NOMO-1 treated with DMSO at 0.1 percent for 48 hours (cell line): ENCODE measurements around the gene ZC3H7B.

ENCODE experiments used
- DNase-seq: peaks from one replicate; lab custom pipeline; 2025; ENCODE audit not compliant: unreplicated experiment; lab: John Stamatoyannopoulos, UW

ZC3H7B gene

GRCh38 chr22:41324821-41325528 lies 23.6 kb downstream of the ZC3H7B start:
- DNase-seq: no peak

- no peak for DNase-seq
Measured at GRCh38 chr22:41327124-41327523, 25.8 kb downstream of the ZC3H7B start.

GRCh38 chr22:41330169-41330568 lies 28.8 kb downstream of the ZC3H7B start:
- no peak for DNase-seq

- DNase-seq: no peak
Measured at GRCh38 chr22:41332217-41332939, 31.1 kb downstream of the ZC3H7B start.

- no peak for DNase-seq
Measured at GRCh38 chr22:41333806-41334205, 32.5 kb downstream of the ZC3H7B start.

- DNase-seq: no peak
Measured at GRCh38 chr22:41334215-41334614, 32.9 kb downstream of the ZC3H7B start.

GRCh38 chr22:41334951-41335635 lies 33.8 kb downstream of the ZC3H7B start:
- no peak for DNase-seq

- DNase-seq: no peak
Measured at GRCh38 chr22:41338614-41339212, 37.4 kb downstream of the ZC3H7B start.

GRCh38 chr22:41339823-41340222 lies 38.5 kb downstream of the ZC3H7B start:
- no peak for DNase-seq

GRCh38 chr22:41340357-41340756 lies 39.0 kb downstream of the ZC3H7B start:
- no peak for DNase-seq

GRCh38 chr22:41341012-41341411 lies 39.7 kb downstream of the ZC3H7B start:
- DNase-seq: no peak

- no peak for DNase-seq
Measured at GRCh38 chr22:41341990-41342389, 40.7 kb downstream of the ZC3H7B start.

GRCh38 chr22:41343300-41343699 lies 42.0 kb downstream of the ZC3H7B start:
- no peak for DNase-seq

- DNase-seq: no peak
Measured at GRCh38 chr22:41343717-41344116, 42.4 kb downstream of the ZC3H7B start.

- DNase-seq: no peak
Measured at GRCh38 chr22:41344189-41344788, 43.0 kb downstream of the ZC3H7B start.

- DNase-seq: no peak
Measured at GRCh38 chr22:41345807-41346335, 44.5 kb downstream of the ZC3H7B start.

GRCh38 chr22:41347066-41347859 lies 45.9 kb downstream of the ZC3H7B start:
- no peak for DNase-seq

- DNase-seq: no peak
Measured at GRCh38 chr22:41348964-41349484, 47.7 kb downstream of the ZC3H7B start.

- no peak for DNase-seq
Measured at GRCh38 chr22:41350087-41350486, 48.8 kb downstream of the ZC3H7B start.

GRCh38 chr22:41351011-41351410 lies 49.7 kb downstream of the ZC3H7B start:
- DNase-seq: no peak
